HG03457 (cell line): ENCODE data around the gene NUP210L.
"Not testable (repeated sequence)": the region's sequence is repeated elsewhere in the genome, so short reads cannot be mapped to it uniquely, and the experiment has no call there.

Source experiments
- ATAC-seq: cut with Tn5 transposase; IDR thresholded peaks from one replicate; pipeline ENCODE4 v1.9.1; 2021; ENCODE audit warnings: moderate number of reproducible peaks; ENCODE audit not compliant: unreplicated experiment

Gene NUP210L

GRCh38 chr1:154100141-154100540, 54.7 kb downstream of the NUP210L start:
- ATAC-seq, result not testable (repeated sequence)

GRCh38 chr1:154097873-154098272, 57.0 kb downstream of the NUP210L start:
- no peak for ATAC-seq

- no peak for ATAC-seq
These were observed 59.3 kb downstream of the NUP210L start for GRCh38 chr1:154095456-154096060.

- ATAC-seq, result no peak
These were observed 60.5 kb downstream of the NUP210L start for GRCh38 chr1:154094411-154094810.

- ATAC-seq, result no peak
These were observed 61.2 kb downstream of the NUP210L start for GRCh38 chr1:154093699-154094098.

GRCh38 chr1:154091706-154092105, 63.2 kb downstream of the NUP210L start:
- no peak for ATAC-seq

- ATAC-seq, result no peak
These were observed 67.3 kb downstream of the NUP210L start for GRCh38 chr1:154087574-154087973.

GRCh38 chr1:154083057-154083456, 71.8 kb downstream of the NUP210L start:
- not testable (repeated sequence) for ATAC-seq

GRCh38 chr1:154081386-154082126, 73.3 kb downstream of the NUP210L start:
- no peak for ATAC-seq

- no peak for ATAC-seq
These were observed 78.5 kb downstream of the NUP210L start for GRCh38 chr1:154076413-154076812.

- no peak for ATAC-seq
These were observed 79.1 kb downstream of the NUP210L start for GRCh38 chr1:154075746-154076145.

GRCh38 chr1:154062309-154062708, 92.6 kb downstream of the NUP210L start:
- no peak for ATAC-seq

GRCh38 chr1:154047436-154047835, 107.4 kb downstream of the NUP210L start:
- ATAC-seq, result not testable (repeated sequence)

GRCh38 chr1:154033697-154034096, 121.2 kb downstream of the NUP210L start:
- not testable (repeated sequence) for ATAC-seq

GRCh38 chr1:154019940-154020339, 134.9 kb downstream of the NUP210L start:
- no peak for ATAC-seq

- no peak for ATAC-seq
These were observed 135.6 kb downstream of the NUP210L start for GRCh38 chr1:154019269-154019668.

GRCh38 chr1:154014154-154014907, 140.5 kb downstream of the NUP210L start:
- ATAC-seq, result no peak

- not testable (repeated sequence) for ATAC-seq
These were observed 142.3 kb downstream of the NUP210L start for GRCh38 chr1:154012543-154012942.

GRCh38 chr1:154012129-154012528, 142.7 kb downstream of the NUP210L start:
- no peak for ATAC-seq

GRCh38 chr1:154006136-154006535, 148.7 kb downstream of the NUP210L start:
- ATAC-seq, result no peak

GRCh38 chr1:154000420-154000819, 154.5 kb downstream of the NUP210L start:
- no peak for ATAC-seq

- ATAC-seq, result not testable (repeated sequence)
These were observed 158.0 kb downstream of the NUP210L start for GRCh38 chr1:153996882-153997281.
